HepG2 (cell line): Measurements from ENCODE around the gene UBE2D3. TPM values are rescaled to one million over a fixed set of nuclear protein-coding genes. Genes with fewer than 3 reads are reported as not detected.

Experiments
- ELF3 ChIP-seq: IDR thresholded peaks from 2 replicates; pipeline ENCODE4 v1.6.1; 2016; ENCODE audit warnings: missing genetic modification reagents, missing compliant biosample characterization
- HOXD1 ChIP-seq: sonication (generic); formaldehyde crosslinking; IDR thresholded peaks from 2 replicates; pipeline ENCODE4 v1.5.0; 2020; ENCODE audit warnings: missing genetic modification reagents
- KMT2B ChIP-seq: IDR thresholded peaks from 2 replicates; pipeline ENCODE4 v1.6.1; 2016; ENCODE audit warnings: missing genetic modification reagents, missing compliant biosample characterization
- MIER3 ChIP-seq: IDR thresholded peaks from 2 replicates; pipeline ENCODE4 v1.6.1; 2016; ENCODE audit warnings: missing compliant biosample characterization, borderline replicate concordance
- MTA1 ChIP-seq: sonication (generic); formaldehyde crosslinking; IDR thresholded peaks from 2 replicates; pipeline ENCODE4 v1.4.0; 2020; ENCODE audit warnings: missing genetic modification reagents, mild to moderate bottlenecking, borderline replicate concordance
- NCOA2 ChIP-seq: sonication (generic); formaldehyde crosslinking; IDR thresholded peaks from 2 replicates; pipeline ENCODE4 v1.8.0; 2022; ENCODE audit warnings: inconsistent platforms
- RFX1 ChIP-seq: fragments of 450-650 bp; IDR thresholded peaks from 2 replicates; pipeline ENCODE4 v1.6.1; 2017
- RXRB ChIP-seq: IDR thresholded peaks from 2 replicates; pipeline ENCODE4 v1.6.1; 2016; ENCODE audit warnings: borderline replicate concordance, missing genetic modification reagents, missing compliant biosample characterization
- SSRP1 ChIP-seq: IDR thresholded peaks from 2 replicates; pipeline ENCODE4 v1.6.1; 2016; ENCODE audit warnings: control low read depth
- TRAFD1 ChIP-seq: sonication (generic); formaldehyde crosslinking; IDR thresholded peaks from 2 replicates; pipeline ENCODE4 v1.5.1; 2020; ENCODE audit warnings: missing genetic modification reagents, mild to moderate bottlenecking, borderline replicate concordance
- ZBTB46 ChIP-seq: sonication (generic); formaldehyde crosslinking; IDR thresholded peaks from 2 replicates; pipeline ENCODE4 v1.4.0; 2020; ENCODE audit warnings: mild to moderate bottlenecking, missing genetic modification reagents, borderline replicate concordance
- ZNF124 ChIP-seq: sonication (generic); formaldehyde crosslinking; IDR thresholded peaks from 2 replicates; pipeline ENCODE4 v1.4.0; 2020; ENCODE audit warnings: missing genetic modification reagents
- ZNF235 ChIP-seq: sonication (generic); formaldehyde crosslinking; IDR thresholded peaks from 2 replicates; pipeline ENCODE4 v1.8.1; 2023; ENCODE audit warnings: mild to moderate bottlenecking, missing genetic modification reagents, borderline replicate concordance
- ZNF292 ChIP-seq: sonication (generic); formaldehyde crosslinking; IDR thresholded peaks from 2 replicates; pipeline ENCODE4 v1.8.1; 2022; ENCODE audit warnings: mild to moderate bottlenecking, low read depth, missing genetic modification reagents, borderline replicate concordance
- ZNF431 ChIP-seq: sonication (generic); formaldehyde crosslinking; IDR thresholded peaks from 2 replicates; pipeline ENCODE4 v1.9.0; 2022; ENCODE audit warnings: missing genetic modification reagents, low read depth, mild to moderate bottlenecking, borderline replicate concordance
- ZNF567 ChIP-seq: sonication (generic); formaldehyde crosslinking; IDR thresholded peaks from 2 replicates; pipeline ENCODE4 v1.8.1; 2023; ENCODE audit warnings: mild to moderate bottlenecking, missing genetic modification reagents, borderline replicate concordance
- ZNF687 ChIP-seq: sonication (generic); formaldehyde crosslinking; IDR thresholded peaks from 2 replicates; pipeline ENCODE4 v1.5.1; 2020; ENCODE audit warnings: mild to moderate bottlenecking, missing genetic modification reagents, moderate library complexity
- ZSCAN31 ChIP-seq: sonication (generic); formaldehyde crosslinking; IDR thresholded peaks from 2 replicates; pipeline ENCODE4 v1.5.0; 2020; ENCODE audit warnings: low read depth, mild to moderate bottlenecking, missing genetic modification reagents
- polyA plus RNA-seq, 8 experiments: library from polyadenylated mRNA; depleted of rRNA in 3 of 8; stranded (reverse) in 7 of 8; unstranded in 1 of 8; fragments of >200 nt; fragmentation: Illumina TruSeq in 4 of 8; extraction: Trizol in 4 of 8; gene quantifications; 2 replicates each; pipeline versions ENCODE4 v1.2.1 to v1.2.3, GENCODE V29; 2011 to 2016; ENCODE audit warnings: low read depth in 4 of 8, missing spikeins in 1 of 8, mixed read lengths in 1 of 8; ENCODE audit not compliant: insufficient read depth in 1 of 8
- total RNA-seq, 5 experiments: library from RNA; depleted of rRNA; stranded (reverse); fragments of >200 nt; fragmentation: Illumina TruSeq; extraction: Trizol; gene quantifications; 2 replicates each; pipeline ENCODE4 v1.2.3, GENCODE V29; 2016; ENCODE audit warnings: low read depth in 1 of 5
- TF ChIP-seq, protein P1 (sequence below): sonication (generic); formaldehyde crosslinking; IDR thresholded peaks from 2 replicates; pipeline ENCODE4 v1.4.0; 2020; ENCODE audit warnings: mild to moderate bottlenecking, low read depth, missing genetic modification reagents
- TF ChIP-seq, protein P2 (sequence below): sonication (generic); formaldehyde crosslinking; IDR thresholded peaks from 2 replicates; pipeline ENCODE4 v1.4.0; 2020; ENCODE audit warnings: missing genetic modification reagents, low read depth, mild to moderate bottlenecking, borderline replicate concordance

UBE2D3 gene
- total and polyA plus RNA-seq, 2 of the 13 experiments (the other 11 are each of a cell fraction or from before 2014, with no cell fraction given) = 224 to 293 TPM

DNA sequence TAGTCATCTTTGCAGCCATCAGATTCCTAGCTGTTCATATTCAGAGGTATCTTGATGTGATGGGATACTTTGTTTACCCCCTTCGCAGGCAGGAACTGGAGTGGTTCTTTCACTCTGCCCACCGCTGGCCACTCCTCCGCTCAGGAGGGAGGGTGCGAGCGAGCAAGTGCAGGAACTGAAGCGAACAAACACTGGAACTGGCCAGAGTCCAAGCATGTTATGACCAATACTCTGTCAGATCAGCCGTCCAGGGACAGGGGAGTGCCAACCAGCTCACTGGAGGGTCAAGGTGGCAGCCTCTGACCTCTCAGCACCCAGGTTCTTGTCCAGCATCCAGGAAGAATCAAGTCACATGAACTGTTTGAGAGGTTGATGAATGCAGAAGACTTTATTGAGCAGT is 48.6 kb downstream of the UBE2D3 start (continued):
- TF ChIP-seq TRAFD1 (no peak), ZNF687 (peak; percentile 69), HOXD1 (no peak), ZNF124 (0 out of 2 replicates have a peak, but pooled peaks have one; percentile 64), RXRB (peak; percentile 79), RFX1 (no peak), ZSCAN31 (CRISPR knock-in tag) (0 out of 2 replicates have a peak, but pooled peaks have one; percentile 51), ZNF292 (CRISPR knock-in tag) (peak; percentile 89; the same call in 1 of the 2 replicates), MIER3 (CRISPR knock-in tag) (peak; percentile 85; the same call in 1 of the 2 replicates), NCOA2 (CRISPR knock-in tag) (peak; percentile 60), ZBTB46 (no peak), MTA1 (CRISPR knock-in tag) (peak; percentile 81), ZNF431 (CRISPR knock-in tag) (0 out of 2 replicates have a peak, but pooled peaks have one; percentile 37), ZNF235 (no peak), ZNF567 (CRISPR knock-in tag) (no peak), KMT2B (CRISPR knock-in tag) (no peak; the same call in none of the 2 replicates), SSRP1 (CRISPR knock-in tag) (no peak; the same call in 1 of the 2 replicates), ELF3 (peak; percentile 63)
- TF ChIP-seq, protein P1, sequence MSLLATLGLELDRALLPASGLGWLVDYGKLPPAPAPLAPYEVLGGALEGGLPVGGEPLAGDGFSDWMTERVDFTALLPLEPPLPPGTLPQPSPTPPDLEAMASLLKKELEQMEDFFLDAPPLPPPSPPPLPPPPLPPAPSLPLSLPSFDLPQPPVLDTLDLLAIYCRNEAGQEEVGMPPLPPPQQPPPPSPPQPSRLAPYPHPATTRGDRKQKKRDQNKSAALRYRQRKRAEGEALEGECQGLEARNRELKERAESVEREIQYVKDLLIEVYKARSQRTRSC (CRISPR knock-in tag) = no peak
- TF ChIP-seq, protein P2, sequence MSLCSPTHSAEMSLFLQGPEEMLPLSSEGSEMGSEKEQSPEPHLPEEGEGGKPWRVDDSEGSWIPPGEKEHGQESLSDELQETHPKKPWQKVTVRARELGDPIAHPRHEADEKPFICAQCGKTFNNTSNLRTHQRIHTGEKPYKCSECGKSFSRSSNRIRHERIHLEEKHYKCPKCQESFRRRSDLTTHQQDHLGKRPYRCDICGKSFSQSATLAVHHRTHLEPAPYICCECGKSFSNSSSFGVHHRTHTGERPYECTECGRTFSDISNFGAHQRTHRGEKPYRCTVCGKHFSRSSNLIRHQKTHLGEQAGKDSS (CRISPR knock-in tag) = peak; percentile 63; the same call in 1 of the 2 replicates
